HG03432 (cell line): ENCODE results near the gene AQP1.

ENCODE experiments used
- ATAC-seq: cut with Tn5 transposase; IDR thresholded peaks from one replicate; pipeline ENCODE4 v1.9.1; 2021; ENCODE audit warnings: mild to moderate bottlenecking, moderate library complexity; ENCODE audit not compliant: unreplicated experiment

AQP1 gene

GRCh38 chr7:30971440-30971839 is 59.8 kb downstream of the AQP1 start:
- ATAC-seq, result no peak

- no peak for ATAC-seq
Observed at GRCh38 chr7:30971840-30972563, 60.3 kb downstream of the AQP1 start.

- no peak for ATAC-seq
Observed at GRCh38 chr7:30973292-30973691, 61.6 kb downstream of the AQP1 start.

- no peak for ATAC-seq
Observed at GRCh38 chr7:30973791-30974604, 62.3 kb downstream of the AQP1 start.

- ATAC-seq, result peak; percentile 94
Observed at GRCh38 chr7:30974605-30975255, 63.1 kb downstream of the AQP1 start.
